Muscle of back (tissue), 11 donors: ENCODE data around the gene TBX18. TPM values are rescaled to one million over a fixed set of nuclear protein-coding genes. Genes with fewer than 3 reads are reported as not detected.

Experiments
- DNase-seq, 3 donors: peaks; one replicate each; pipeline versions ENCODE4 v3.0.0 to v3.0.0-alpha.2; 2013
- polyA plus RNA-seq, 10 donors: library from polyadenylated mRNA; unstranded; fragments of 120-200 nt; gene quantifications; one replicate each; pipeline ENCODE4 v1.2.1, GENCODE V29; 2013; ENCODE audit not compliant: insufficient read length in 10 of 10

The TBX18 gene
- polyA plus RNA-seq, 10 donors = 9.2 to 30.6 (median 12.8) TPM

GRCh38 chr6:84773431-84774156 is 9.2 kb upstream of the TBX18 start:
- DNase-seq = peak in 1 of 3 donors; percentile 90

GRCh38 chr6:84773133-84773430 is 8.7 kb upstream of the TBX18 start:
- no peak for DNase-seq

GRCh38 chr6:84772428-84773132 is 8.2 kb upstream of the TBX18 start:
- DNase-seq = peak in 1 of 3 donors; percentile 83

- peak in 1 of 3 donors; percentile 82 for DNase-seq
These were observed 7.5 kb upstream of the TBX18 start for GRCh38 chr6:84771756-84772356.

GRCh38 chr6:84771125-84771755 is 6.8 kb upstream of the TBX18 start:
- DNase-seq = peak in 1 of 3 donors; percentile 52

- peak in 1 of 3 donors; percentile 70 for DNase-seq
These were observed 6.1 kb upstream of the TBX18 start for GRCh38 chr6:84770521-84770920.

GRCh38 chr6:84769306-84769705 is 4.9 kb upstream of the TBX18 start:
- peak in 1 of 3 donors; percentile 82 for DNase-seq

GRCh38 chr6:84768442-84769174 is 4.2 kb upstream of the TBX18 start:
- peak in 1 of 3 donors; percentile 86 for DNase-seq

GRCh38 chr6:84767526-84768201 is 3.3 kb upstream of the TBX18 start:
- peak in 1 of 3 donors; percentile 76 for DNase-seq

- no peak for DNase-seq
These were observed 2.6 kb upstream of the TBX18 start for GRCh38 chr6:84766799-84767525.

GRCh38 chr6:84766118-84766798 is 1.9 kb upstream of the TBX18 start:
- DNase-seq = peak in 1 of 3 donors; percentile 83

- DNase-seq = no peak
These were observed 489 bp downstream of the TBX18 start for GRCh38 chr6:84763886-84764331.

- peak in 2 of 3 donors; percentile 71 to 89 for DNase-seq
These were observed 1.2 kb downstream of the TBX18 start for GRCh38 chr6:84763003-84763885.

GRCh38 chr6:84762220-84763002 is 2.0 kb downstream of the TBX18 start:
- DNase-seq = peak in 1 of 3 donors; percentile 89

GRCh38 chr6:84758486-84758885 is 5.9 kb downstream of the TBX18 start:
- peak in 1 of 3 donors; percentile 28 for DNase-seq

- DNase-seq = peak in 1 of 3 donors; percentile 39
These were observed 7.5 kb downstream of the TBX18 start for GRCh38 chr6:84756877-84757276.

GRCh38 chr6:84756466-84756865 is 7.9 kb downstream of the TBX18 start:
- peak in 1 of 3 donors; percentile 39 for DNase-seq

GRCh38 chr6:84753173-84753572 is 11.2 kb downstream of the TBX18 start:
- DNase-seq = no peak
